ENCODE measurements around the gene FAM219A. TPM values are rescaled to one million over a fixed set of nuclear protein-coding genes. Genes with fewer than 3 reads are reported as not detected.

Gene FAM219A
- total RNA-seq, 1 donor from 2014 or later = 221 TPM

DNA sequence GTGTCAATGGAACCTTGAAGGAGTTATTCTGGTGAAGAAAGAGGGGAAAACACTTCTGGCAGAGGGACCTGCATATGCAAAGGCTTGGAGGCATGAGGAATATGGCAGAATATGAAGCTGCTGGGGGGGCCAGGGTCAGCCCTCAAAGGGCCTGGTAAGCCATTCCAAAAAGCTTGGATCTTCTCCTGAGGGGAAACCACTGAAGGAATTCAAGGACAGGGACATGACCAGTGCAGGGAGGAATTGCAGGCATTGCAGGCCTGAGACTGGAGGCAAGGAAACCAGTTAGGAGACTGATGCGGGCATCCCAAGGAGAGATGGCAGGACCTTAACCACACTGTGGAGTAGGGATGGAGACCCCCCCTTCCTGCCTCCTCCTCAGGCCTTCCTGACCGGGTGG lies 43.0 kb upstream of the FAM219A start:
- H3K36me3 Mint-ChIP-seq (ENCODE audit: unreplicated experiment) = peaks cover 5% of the 10 kb centered on the region
- no peak overlapping the region for H3K4me3 Mint-ChIP-seq (ENCODE audit: unreplicated experiment)
- H3K27me3 Mint-ChIP-seq (ENCODE audit: unreplicated experiment) = peaks cover 10% of the 10 kb centered on the region
- peaks cover 18% of the 10 kb centered on the region for H3K9me3 Mint-ChIP-seq (ENCODE audit: unreplicated experiment)
- no peak for DNase-seq
- H3K27ac Mint-ChIP-seq (ENCODE audit: unreplicated experiment) = no peak overlapping the region
- TF ChIP-seq, protein P1, sequence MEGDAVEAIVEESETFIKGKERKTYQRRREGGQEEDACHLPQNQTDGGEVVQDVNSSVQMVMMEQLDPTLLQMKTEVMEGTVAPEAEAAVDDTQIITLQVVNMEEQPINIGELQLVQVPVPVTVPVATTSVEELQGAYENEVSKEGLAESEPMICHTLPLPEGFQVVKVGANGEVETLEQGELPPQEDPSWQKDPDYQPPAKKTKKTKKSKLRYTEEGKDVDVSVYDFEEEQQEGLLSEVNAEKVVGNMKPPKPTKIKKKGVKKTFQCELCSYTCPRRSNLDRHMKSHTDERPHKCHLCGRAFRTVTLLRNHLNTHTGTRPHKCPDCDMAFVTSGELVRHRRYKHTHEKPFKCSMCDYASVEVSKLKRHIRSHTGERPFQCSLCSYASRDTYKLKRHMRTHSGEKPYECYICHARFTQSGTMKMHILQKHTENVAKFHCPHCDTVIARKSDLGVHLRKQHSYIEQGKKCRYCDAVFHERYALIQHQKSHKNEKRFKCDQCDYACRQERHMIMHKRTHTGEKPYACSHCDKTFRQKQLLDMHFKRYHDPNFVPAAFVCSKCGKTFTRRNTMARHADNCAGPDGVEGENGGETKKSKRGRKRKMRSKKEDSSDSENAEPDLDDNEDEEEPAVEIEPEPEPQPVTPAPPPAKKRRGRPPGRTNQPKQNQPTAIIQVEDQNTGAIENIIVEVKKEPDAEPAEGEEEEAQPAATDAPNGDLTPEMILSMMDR (IDR thresholded peaks at IDR 0.05; ENCODE audit: partially characterized antibody, unreplicated experiment) = no peak
- H3K4me1 Mint-ChIP-seq (ENCODE audit: low read depth, unreplicated experiment) = peaks cover 34% of the 10 kb centered on the region

DNA sequence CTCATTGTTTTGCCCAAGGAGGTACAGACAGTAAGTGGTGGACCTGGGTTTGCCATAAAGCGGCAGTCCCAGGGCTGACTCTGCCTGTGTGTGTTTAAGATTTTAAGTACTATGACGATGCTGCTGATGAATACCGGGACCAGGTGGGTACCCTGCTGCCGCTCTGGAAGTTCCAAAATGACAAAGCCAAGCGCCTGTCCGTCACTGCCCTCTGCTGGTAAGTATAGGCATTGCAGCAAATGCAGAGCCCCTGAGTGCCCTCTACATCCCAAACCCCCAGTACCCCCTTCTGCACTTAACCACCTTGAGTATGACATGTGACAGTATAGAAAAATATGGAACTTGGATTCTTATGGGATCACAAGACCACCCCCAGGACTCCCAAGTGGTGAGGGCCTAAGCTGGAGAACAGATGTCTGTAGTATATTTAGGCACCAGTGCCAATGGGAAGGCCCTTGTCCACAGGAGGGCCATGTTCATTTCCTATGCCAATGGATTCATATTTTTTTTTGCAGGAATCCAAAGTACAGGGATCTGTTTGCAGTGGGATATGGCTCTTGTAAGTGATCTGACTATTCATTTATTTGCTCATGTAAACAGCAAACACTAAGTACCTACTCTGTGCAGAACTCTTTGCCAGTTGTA lies 42.4 kb upstream of the FAM219A start:
- TF ChIP-seq, protein P1 (IDR thresholded peaks at IDR 0.05; ENCODE audit: partially characterized antibody, unreplicated experiment) = peak; percentile 96

DNA sequence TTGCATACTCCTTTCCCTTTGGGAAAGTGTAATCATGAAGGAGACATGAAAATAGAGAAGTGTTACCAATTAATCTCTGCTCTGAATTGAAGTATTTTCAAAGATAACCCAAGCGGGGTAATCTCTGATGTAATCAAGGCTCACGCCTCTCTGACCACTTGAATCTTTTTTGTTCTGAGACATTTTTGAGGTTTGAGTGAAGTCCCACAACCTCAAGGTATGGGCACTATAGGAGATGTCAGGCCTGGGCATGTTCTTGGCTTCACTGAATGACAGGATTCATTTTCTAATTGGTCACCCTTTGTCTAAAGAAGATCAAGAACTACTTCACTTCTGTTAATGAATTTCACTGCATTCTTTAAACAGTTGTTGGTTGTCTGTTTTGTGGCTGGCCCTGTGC lies 40.7 kb upstream of the FAM219A start:
- Mint-ChIP-seq H3K27me3 (ENCODE audit: unreplicated experiment) (peaks cover 10% of the 10 kb centered on the region), H3K9me3 (ENCODE audit: unreplicated experiment) (peaks cover 14% of the 10 kb centered on the region), H3K36me3 (ENCODE audit: unreplicated experiment) (peaks cover under 1% of the 10 kb centered on the region), H3K4me1 (ENCODE audit: low read depth, unreplicated experiment) (peaks cover 39% of the 10 kb centered on the region), H3K4me3 (ENCODE audit: unreplicated experiment) (peak overlapping the region; percentile 64), H3K27ac (ENCODE audit: unreplicated experiment) (peak overlapping the region; percentile 90)
- TF ChIP-seq, protein P1 (IDR thresholded peaks at IDR 0.05; ENCODE audit: partially characterized antibody, unreplicated experiment) = no peak
- no peak for DNase-seq

More for the DNA sequence above, 42.4 kb upstream of the FAM219A start:
- H3K27me3 Mint-ChIP-seq (ENCODE audit: unreplicated experiment) = peaks cover 10% of the 10 kb centered on the region
- no peak overlapping the region for H3K27ac Mint-ChIP-seq (ENCODE audit: unreplicated experiment)
- DNase-seq = peak; percentile 85
- H3K4me1 Mint-ChIP-seq (ENCODE audit: low read depth, unreplicated experiment) = peaks cover 37% of the 10 kb centered on the region
- H3K36me3 Mint-ChIP-seq (ENCODE audit: unreplicated experiment) = peaks cover 5% of the 10 kb centered on the region
- peaks cover 18% of the 10 kb centered on the region for H3K9me3 Mint-ChIP-seq (ENCODE audit: unreplicated experiment)
- H3K4me3 Mint-ChIP-seq (ENCODE audit: unreplicated experiment) = no peak overlapping the region

DNA sequence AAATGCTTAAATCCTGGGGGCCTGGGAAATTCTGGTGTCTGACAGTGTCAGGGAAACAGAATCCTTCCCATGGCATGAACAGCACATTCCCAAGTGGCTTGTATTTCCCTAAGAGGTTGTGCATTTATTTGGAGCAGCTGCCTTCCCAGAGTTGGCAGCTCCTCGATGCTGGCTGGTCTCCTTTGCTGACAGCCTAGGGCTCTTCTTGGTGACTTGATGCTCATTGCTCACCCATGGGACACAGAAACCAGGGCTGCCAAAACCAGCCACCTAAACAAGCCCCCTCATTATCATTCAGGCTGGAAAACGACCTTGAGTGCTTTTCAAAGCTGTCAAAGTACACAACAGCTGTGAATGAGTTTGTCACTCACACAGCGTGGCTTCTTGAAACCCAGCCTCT lies 40.2 kb upstream of the FAM219A start:
- Mint-ChIP-seq H3K4me3 (ENCODE audit: unreplicated experiment) (peak overlapping the region; percentile 64), H3K27ac (ENCODE audit: unreplicated experiment) (peak overlapping the region; percentile 90), H3K9me3 (ENCODE audit: unreplicated experiment) (peaks cover 16% of the 10 kb centered on the region), H3K36me3 (ENCODE audit: unreplicated experiment) (no peaks in the 10 kb centered on the region), H3K4me1 (ENCODE audit: low read depth, unreplicated experiment) (peaks cover 39% of the 10 kb centered on the region), H3K27me3 (ENCODE audit: unreplicated experiment) (peaks cover 12% of the 10 kb centered on the region)
- TF ChIP-seq, protein P1 (IDR thresholded peaks at IDR 0.05; ENCODE audit: partially characterized antibody, unreplicated experiment) = no peak
- peak; percentile 62 for DNase-seq

DNA sequence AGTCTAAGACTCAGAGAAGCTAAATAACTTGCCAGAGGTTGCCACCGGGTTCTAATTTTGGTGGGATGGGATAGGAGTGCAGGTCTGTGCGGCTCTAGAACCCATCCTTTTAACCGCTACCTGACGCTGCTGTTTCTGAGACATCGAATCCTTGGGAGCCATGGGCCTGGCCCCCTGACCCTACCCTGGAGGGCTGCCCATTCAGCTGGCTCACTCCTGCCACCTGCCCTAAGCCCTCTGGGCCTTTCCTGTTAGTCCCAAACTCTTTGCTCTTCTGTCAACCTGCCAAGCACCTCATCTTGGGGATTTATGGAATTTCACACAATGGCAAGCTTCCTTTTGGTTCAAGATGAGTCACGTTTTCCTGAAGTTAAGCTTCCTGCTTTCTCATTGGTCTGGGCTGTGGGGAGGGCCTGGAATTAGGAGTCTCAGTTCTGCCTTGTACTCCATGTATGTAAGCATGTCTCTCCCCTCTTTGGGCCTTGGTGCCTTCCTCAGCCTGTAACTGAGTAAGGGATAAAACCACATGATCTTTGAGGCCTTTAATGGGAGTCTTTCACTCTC lies 37.9 kb upstream of the FAM219A start:
- Mint-ChIP-seq H3K27me3 (ENCODE audit: unreplicated experiment) (peaks cover 13% of the 10 kb centered on the region), H3K36me3 (ENCODE audit: unreplicated experiment) (no peaks in the 10 kb centered on the region), H3K4me3 (ENCODE audit: unreplicated experiment) (no peak overlapping the region), H3K4me1 (ENCODE audit: low read depth, unreplicated experiment) (peaks cover 45% of the 10 kb centered on the region), H3K27ac (ENCODE audit: unreplicated experiment) (no peak overlapping the region), H3K9me3 (ENCODE audit: unreplicated experiment) (peaks cover 16% of the 10 kb centered on the region)
- no peak for DNase-seq
- TF ChIP-seq, protein P1 (IDR thresholded peaks at IDR 0.05; ENCODE audit: partially characterized antibody, unreplicated experiment) = no peak
